Thoracic aorta (tissue), 2 donors: ENCODE measurements around the gene IGFBP3. TPM values are rescaled to one million over a fixed set of nuclear protein-coding genes. Genes with fewer than 3 reads are reported as not detected.

ENCODE experiments used
- ATAC-seq: fragments of 150-250 bp; one replicate; pipeline ENCODE4 v1.8.0; 2017; ENCODE audit warnings: low read depth; ENCODE audit not compliant: insufficient number of reproducible peaks, low FRiP score
- DNase-seq: peaks from one replicate; pipeline ENCODE4 v3.0.0-alpha.2; 2020; ENCODE audit warnings: low spot score
- H3K27ac ChIP-seq, 2 donors: fragments of 200-600 bp; sonication (generic); 1 replicate in 1 of 2; 2 replicates in 1 of 2; pipeline ENCODE4 v1.5.1; 2016; ENCODE audit warnings: mild to moderate bottlenecking in 2 of 2, moderate library complexity in 2 of 2
- H3K27me3 ChIP-seq: fragments of 200-600 bp; sonication (generic); replicated peaks from 2 replicates; pipeline ENCODE4 v1.6.0; 2016; ENCODE audit warnings: mild to moderate bottlenecking; ENCODE audit not compliant: insufficient read depth
- H3K36me3 ChIP-seq: fragments of 200-600 bp; sonication (generic); one replicate; pipeline ENCODE4 v1.5.1; 2016
- H3K4me1 ChIP-seq, 2 donors: fragments of 200-600 bp; sonication (generic); 1 replicate in 1 of 2; 2 replicates in 1 of 2; pipeline versions ENCODE4 v1.5.1 to v1.6.0; 2016; ENCODE audit warnings: low read depth in 2 of 2, mild to moderate bottlenecking in 1 of 2; ENCODE audit not compliant: control insufficient read depth in 1 of 2
- H3K4me3 ChIP-seq: fragments of 200-600 bp; sonication (generic); 2 replicates; pipeline ENCODE4 v1.5.1; 2016; ENCODE audit warnings: mild to moderate bottlenecking
- H3K9me3 ChIP-seq: fragments of 200-600 bp; sonication (generic); 2 replicates; pipeline ENCODE4 v1.5.1; 2016
- total RNA-seq, 2 donors: library from RNA; depleted of rRNA; stranded (reverse); fragments of >200 nt; gene quantifications; one replicate each; pipeline versions ENCODE4 v1.1.0 to v1.2.3, GENCODE V29; 2016
- TF ChIP-seq, protein P1 (sequence below): fragments of 200-600 bp; sonication (generic); IDR thresholded peaks from one replicate; pipeline ENCODE4 v1.5.1; 2019; ENCODE audit warnings: antibody characterized with exemption

Gene IGFBP3
- total RNA-seq, 2 donors from 2014 or later: 884 to 1,323 TPM

DNA sequence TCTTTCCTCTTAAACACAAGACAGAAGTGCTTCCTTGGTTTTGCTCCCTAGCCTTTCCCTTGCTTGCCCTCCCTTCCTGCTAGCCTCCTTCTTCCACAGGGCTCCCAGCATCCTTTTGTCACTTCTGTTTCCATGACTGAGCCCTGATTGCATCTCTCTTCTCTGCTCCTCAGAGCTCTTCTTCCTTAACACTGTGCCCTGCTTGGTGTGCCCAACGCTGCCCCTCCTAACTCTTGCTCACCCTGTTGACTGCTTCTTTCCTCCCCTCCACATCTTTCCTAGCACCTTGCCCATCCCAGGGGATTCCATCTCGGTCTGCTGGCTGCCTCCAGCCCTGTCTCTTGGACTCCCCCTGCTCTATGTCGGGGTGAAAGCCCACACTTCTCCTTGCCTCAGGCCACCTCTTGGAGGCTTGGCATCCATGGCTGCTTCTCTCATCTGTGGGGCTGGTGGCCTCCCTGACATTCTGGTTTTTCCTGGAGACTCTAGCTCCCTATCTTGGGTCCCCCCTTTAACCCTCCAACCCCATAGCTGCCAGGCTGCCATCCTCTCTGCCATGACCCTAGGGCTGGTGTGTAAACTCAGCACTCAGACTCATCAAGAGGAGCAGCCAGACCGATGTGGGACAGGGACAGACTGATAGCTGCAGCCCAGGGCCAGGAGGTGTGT, 26.9 kb downstream of the IGFBP3 start:
- Histone ChIP-seq H3K27ac (no peak overlapping the region), H3K4me3 (no peak overlapping the region), H3K27me3 (no peaks in the 10 kb centered on the region), H3K9me3 (no peaks in the 10 kb centered on the region), H3K4me1 (no peaks in the 10 kb centered on the region), H3K36me3 (no peaks in the 10 kb centered on the region)
- TF ChIP-seq, protein P1, sequence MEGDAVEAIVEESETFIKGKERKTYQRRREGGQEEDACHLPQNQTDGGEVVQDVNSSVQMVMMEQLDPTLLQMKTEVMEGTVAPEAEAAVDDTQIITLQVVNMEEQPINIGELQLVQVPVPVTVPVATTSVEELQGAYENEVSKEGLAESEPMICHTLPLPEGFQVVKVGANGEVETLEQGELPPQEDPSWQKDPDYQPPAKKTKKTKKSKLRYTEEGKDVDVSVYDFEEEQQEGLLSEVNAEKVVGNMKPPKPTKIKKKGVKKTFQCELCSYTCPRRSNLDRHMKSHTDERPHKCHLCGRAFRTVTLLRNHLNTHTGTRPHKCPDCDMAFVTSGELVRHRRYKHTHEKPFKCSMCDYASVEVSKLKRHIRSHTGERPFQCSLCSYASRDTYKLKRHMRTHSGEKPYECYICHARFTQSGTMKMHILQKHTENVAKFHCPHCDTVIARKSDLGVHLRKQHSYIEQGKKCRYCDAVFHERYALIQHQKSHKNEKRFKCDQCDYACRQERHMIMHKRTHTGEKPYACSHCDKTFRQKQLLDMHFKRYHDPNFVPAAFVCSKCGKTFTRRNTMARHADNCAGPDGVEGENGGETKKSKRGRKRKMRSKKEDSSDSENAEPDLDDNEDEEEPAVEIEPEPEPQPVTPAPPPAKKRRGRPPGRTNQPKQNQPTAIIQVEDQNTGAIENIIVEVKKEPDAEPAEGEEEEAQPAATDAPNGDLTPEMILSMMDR: no peak
- ATAC-seq (no peak), DNase-seq (no peak)

DNA sequence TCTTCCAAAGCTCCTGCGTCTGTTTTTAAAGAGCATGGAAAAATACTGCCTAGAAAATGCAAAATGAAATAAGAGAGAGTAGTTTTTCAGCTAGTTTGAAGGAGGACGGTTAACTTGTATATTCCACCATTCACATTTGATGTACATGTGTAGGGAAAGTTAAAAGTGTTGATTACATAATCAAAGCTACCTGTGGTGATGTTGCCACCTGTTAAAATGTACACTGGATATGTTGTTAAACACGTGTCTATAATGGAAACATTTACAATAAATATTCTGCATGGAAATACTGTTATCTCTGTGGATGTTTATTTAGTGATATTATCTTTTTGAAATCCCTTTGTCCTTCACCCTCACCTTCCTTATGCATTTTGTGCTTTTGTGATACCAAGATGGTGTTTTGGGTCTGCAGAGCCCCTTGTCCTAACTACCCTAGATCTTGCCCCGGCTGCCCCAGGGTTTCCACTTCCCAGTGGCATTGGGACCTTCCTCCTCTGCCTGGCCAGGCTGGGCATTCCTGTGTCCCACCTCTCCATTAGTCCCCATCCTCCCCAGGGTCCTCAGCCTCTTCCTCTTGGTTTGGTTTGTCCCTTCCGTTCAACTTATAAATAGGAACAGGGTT, 27.6 kb downstream of the IGFBP3 start:
- no peak overlapping the region for H3K4me3 ChIP-seq
- no peaks in the 10 kb centered on the region for H3K9me3 ChIP-seq
- H3K27ac ChIP-seq: no peak overlapping the region
- no peaks in the 10 kb centered on the region for H3K36me3 ChIP-seq
- ATAC-seq: no peak
- no peaks in the 10 kb centered on the region for H3K27me3 ChIP-seq
- DNase-seq: no peak
- TF ChIP-seq, protein P1: no peak
- H3K4me1 ChIP-seq: peaks cover 0 to 6% of the 10 kb centered on the region in 2 donors

GRCh38 chr7:45892407-45893035, 28.6 kb downstream of the IGFBP3 start:
- peaks cover 8% of the 10 kb centered on the region for H3K27me3 ChIP-seq
- TF ChIP-seq, protein P1: no peak
- no peak overlapping the region for H3K4me3 ChIP-seq
- ATAC-seq (no peak), DNase-seq (no peak)
- H3K9me3 ChIP-seq: no peaks in the 10 kb centered on the region
- H3K4me1 ChIP-seq: peaks cover 0 to 11% of the 10 kb centered on the region in 2 donors
- no peaks in the 10 kb centered on the region for H3K36me3 ChIP-seq
- H3K27ac ChIP-seq: no peak overlapping the region

GRCh38 chr7:45891462-45892402, 29.3 kb downstream of the IGFBP3 start:
- Histone ChIP-seq H3K36me3 (no peaks in the 10 kb centered on the region), H3K4me3 (no peak overlapping the region), H3K27ac (no peak overlapping the region), H3K9me3 (no peaks in the 10 kb centered on the region), H3K4me1 (peaks cover 0 to 11% of the 10 kb centered on the region in 2 donors), H3K27me3 (peaks cover 8% of the 10 kb centered on the region)
- DNase-seq (no peak), ATAC-seq (no peak)
- TF ChIP-seq, protein P1: no peak
